Measurements from ENCODE around the gene MRAP2.

DNA sequence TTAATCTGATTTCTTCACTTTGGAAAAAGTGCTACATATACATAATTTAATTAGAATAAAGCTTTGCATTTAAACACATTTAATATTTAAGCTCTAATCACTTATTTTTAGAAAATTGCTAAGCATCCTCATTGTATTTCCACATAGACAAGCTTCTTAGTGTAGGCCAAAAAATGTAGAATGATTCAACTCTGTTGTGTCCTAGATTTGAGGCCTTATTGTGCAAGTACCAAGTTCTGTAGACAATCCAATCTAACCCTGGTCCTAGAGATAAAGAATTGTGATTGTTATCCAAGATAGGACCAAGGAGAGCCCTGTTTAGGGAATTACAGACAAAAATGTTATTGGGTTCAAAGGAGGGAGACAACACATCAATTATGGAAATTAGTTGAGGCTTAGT is 27.6 kb downstream of the MRAP2 start:
- TF ChIP-seq SPI1 (IDR thresholded peaks at IDR 0.05; ENCODE audit: low read depth, low read length): no peak
- TF ChIP-seq POLR2A (IDR thresholded peaks at IDR 0.05; ENCODE audit: low read depth, low read length): no peak
- TF ChIP-seq TAF1 (IDR thresholded peaks at IDR 0.05; ENCODE audit: low read depth, low read length): no peak
- TF ChIP-seq POLR2AphosphoS5 (IDR thresholded peaks at IDR 0.05; ENCODE audit: low read depth, low read length): no peak
- TF ChIP-seq PAX5 (IDR thresholded peaks at IDR 0.05; ENCODE audit: insufficient read depth, low read length, severe bottlenecking): no peak
- TF ChIP-seq POU2F2 (IDR thresholded peaks at IDR 0.05; ENCODE audit: low read depth, low read length): no peak
